ENCODE measurements around the gene RASIP1.

RASIP1 gene

GRCh38 chr19:48673436-48674100 is 66.8 kb downstream of the RASIP1 start:
- no peak for DNase-seq (ENCODE audit: low read depth in 2 of 2)

DNA sequence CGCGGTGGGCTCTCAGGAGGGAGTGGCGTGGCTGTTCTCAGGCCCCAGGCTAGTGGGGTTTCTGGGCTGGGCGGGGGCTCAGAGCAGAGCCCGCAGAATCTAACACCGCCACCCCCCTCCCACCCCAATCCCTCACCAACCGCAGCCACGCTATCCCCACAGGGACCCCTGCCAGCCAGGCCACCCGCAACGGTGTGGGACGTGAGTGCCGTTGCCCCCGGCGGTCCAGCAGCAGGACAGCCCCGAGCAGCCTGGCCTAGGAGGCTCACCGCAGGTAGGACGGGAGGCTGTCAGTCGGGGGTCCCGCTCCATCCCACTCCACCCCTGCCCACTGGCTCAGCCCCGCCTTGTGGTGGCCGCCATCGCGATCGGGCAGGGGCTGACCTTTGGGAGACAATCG is 67.4 kb downstream of the RASIP1 start, which contains the start of gene NTN5:
TSS of gene NTN5 (minus strand) at position 24 of the 400 bp plus-strand sequence. CDS start 2,031 bp downstream, outside the sequence.
- DNase-seq (ENCODE audit: low read depth in 2 of 2) = no peak

- DNase-seq (ENCODE audit: low read depth in 2 of 2) = no peak
Observed at GRCh38 chr19:48671446-48671995, 68.9 kb downstream of the RASIP1 start.

DNA sequence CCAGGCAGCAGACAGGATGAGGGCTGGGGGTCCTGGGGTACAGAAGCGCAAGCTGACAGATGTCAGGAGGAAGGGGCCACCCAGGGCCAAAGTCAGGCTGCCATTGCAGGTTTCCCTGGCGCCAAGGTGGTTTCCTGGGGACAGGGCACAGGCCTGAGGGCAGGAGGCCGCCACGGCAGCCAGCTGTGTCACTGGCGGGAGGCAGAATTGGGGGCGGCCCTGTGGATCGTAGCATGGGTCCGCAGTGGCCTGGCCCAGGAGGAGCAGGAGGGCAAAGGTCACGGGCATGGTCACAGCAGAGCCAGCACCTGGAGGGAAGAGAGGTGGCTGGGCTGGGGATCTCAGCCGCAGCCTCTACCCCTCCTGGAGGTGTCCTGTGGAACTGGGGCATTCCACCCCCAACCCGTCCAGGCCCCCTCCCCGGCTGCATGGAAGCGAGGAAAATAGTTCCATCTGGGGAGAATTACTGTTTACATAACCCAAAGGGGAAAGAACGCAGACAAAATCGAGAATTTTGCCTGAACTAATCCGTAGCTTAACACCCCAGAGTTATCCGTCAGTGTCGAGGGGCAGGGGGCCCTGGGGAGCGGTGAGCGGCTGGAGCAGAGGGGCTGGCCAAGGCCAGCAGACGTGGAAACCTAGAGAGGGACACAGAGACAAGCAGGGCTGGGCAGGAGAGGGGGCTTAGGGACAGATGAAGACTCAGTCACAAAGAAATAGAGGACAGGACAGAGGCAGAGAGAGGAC is 69.5 kb downstream of the RASIP1 start:
- no peak for DNase-seq (ENCODE audit: low read depth in 2 of 2)

Data from stimulated activated CD8-positive, alpha-beta memory T cell treated with anti-CD3 and anti-CD28 coated beads, Interleukin-2, amount 100 ng/mL, for 1 hour (primary cell).